GM21529 (cell line): ENCODE data around the gene IGF1R.

Source experiments
- ATAC-seq: cut with Tn5 transposase; IDR thresholded peaks from one replicate; pipeline ENCODE4 v1.9.1; 2021; ENCODE audit not compliant: unreplicated experiment

The IGF1R gene

GRCh38 chr15:98648654-98649471 is 524 bp downstream of the IGF1R start:
- peak; percentile 22 for ATAC-seq

GRCh38 chr15:98649472-98650416 is 1.4 kb downstream of the IGF1R start:
- ATAC-seq: no peak

- no peak for ATAC-seq
Observed at GRCh38 chr15:98650417-98651035, 2.2 kb downstream of the IGF1R start.

GRCh38 chr15:98651036-98651481 is 2.7 kb downstream of the IGF1R start:
- no peak for ATAC-seq

GRCh38 chr15:98651581-98652220 is 3.4 kb downstream of the IGF1R start:
- ATAC-seq: no peak

GRCh38 chr15:98653686-98654085 is 5.3 kb downstream of the IGF1R start:
- no peak for ATAC-seq

GRCh38 chr15:98654790-98655360 is 6.5 kb downstream of the IGF1R start:
- no peak for ATAC-seq

- no peak for ATAC-seq
Observed at GRCh38 chr15:98655732-98656131, 7.4 kb downstream of the IGF1R start.

GRCh38 chr15:98657721-98658120 is 9.4 kb downstream of the IGF1R start:
- no peak for ATAC-seq

GRCh38 chr15:98658831-98659699 is 10.7 kb downstream of the IGF1R start:
- peak; percentile 93 for ATAC-seq

- ATAC-seq: no peak
Observed at GRCh38 chr15:98660055-98660454, 11.7 kb downstream of the IGF1R start.

GRCh38 chr15:98663045-98663444 is 14.7 kb downstream of the IGF1R start:
- no peak for ATAC-seq

GRCh38 chr15:98663606-98664005 is 15.3 kb downstream of the IGF1R start:
- ATAC-seq: no peak

GRCh38 chr15:98666441-98666840 is 18.1 kb downstream of the IGF1R start:
- no peak for ATAC-seq

GRCh38 chr15:98666841-98667240 is 18.5 kb downstream of the IGF1R start:
- ATAC-seq: no peak

- ATAC-seq: no peak
Observed at GRCh38 chr15:98667521-98668179, 19.3 kb downstream of the IGF1R start.

- peak; percentile 66 for ATAC-seq
Observed at GRCh38 chr15:98668566-98669308, 20.4 kb downstream of the IGF1R start.

GRCh38 chr15:98669638-98670037 is 21.3 kb downstream of the IGF1R start:
- no peak for ATAC-seq
